ENCODE measurements around the gene NFE2L3.

DNA sequence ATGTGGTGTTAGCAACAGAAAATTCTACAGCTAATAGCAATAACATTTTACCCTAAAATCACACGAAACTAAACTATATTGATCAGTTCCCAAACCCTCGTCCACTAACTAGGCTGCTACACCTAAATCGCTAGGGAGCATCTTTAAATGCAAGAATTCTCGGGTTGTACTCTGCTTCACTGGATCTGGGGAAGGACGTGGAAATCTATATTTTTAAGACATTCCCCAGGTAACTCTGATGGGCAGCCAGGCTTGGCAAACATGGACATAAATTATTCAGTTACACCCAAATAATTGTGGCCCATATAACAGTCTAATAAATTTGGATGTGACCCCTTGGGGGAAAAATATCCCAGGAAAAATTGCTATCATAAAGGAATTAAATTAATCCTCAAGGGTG lies 36.3 kb upstream of the NFE2L3 start:
- TF ChIP-seq EZH2 (IDR thresholded peaks at IDR 0.05; ENCODE audit: borderline replicate concordance, low read length) = no peak
- TF ChIP-seq, protein P1, sequence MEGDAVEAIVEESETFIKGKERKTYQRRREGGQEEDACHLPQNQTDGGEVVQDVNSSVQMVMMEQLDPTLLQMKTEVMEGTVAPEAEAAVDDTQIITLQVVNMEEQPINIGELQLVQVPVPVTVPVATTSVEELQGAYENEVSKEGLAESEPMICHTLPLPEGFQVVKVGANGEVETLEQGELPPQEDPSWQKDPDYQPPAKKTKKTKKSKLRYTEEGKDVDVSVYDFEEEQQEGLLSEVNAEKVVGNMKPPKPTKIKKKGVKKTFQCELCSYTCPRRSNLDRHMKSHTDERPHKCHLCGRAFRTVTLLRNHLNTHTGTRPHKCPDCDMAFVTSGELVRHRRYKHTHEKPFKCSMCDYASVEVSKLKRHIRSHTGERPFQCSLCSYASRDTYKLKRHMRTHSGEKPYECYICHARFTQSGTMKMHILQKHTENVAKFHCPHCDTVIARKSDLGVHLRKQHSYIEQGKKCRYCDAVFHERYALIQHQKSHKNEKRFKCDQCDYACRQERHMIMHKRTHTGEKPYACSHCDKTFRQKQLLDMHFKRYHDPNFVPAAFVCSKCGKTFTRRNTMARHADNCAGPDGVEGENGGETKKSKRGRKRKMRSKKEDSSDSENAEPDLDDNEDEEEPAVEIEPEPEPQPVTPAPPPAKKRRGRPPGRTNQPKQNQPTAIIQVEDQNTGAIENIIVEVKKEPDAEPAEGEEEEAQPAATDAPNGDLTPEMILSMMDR (conservative IDR thresholded peaks at IDR 0.05 in 1 of 2, IDR thresholded peaks at IDR 0.05 in 1 of 2; ENCODE audit: extremely low read depth in 1 of 2, insufficient read depth in 1 of 2, low read depth in 1 of 2, low read length in 2 of 2) = no peak

Measured in mammary epithelial cell (primary cell).